ENCODE data around the gene ZG16B. TPM values are rescaled to one million over a fixed set of nuclear protein-coding genes. Genes with fewer than 3 reads are reported as not detected.
A peak's percentile ranks its signal among the peaks of the same experiment; 100 is the strongest.

The ZG16B gene
- polyA plus RNA-seq, 1 experiment: 0.40 TPM

- Histone ChIP-seq H3K27me3 (ENCODE audit: control insufficient read depth, insufficient read depth, low read length) (no peaks in the 10 kb centered on the region), H3K27ac (ENCODE audit: low read depth, low read length) (peak overlapping the region; percentile 85), H3K9me3 (ENCODE audit: control insufficient read depth, insufficient read depth, low read length) (no peaks in the 10 kb centered on the region; the same call in 1 of the 2 replicates), H3K4me3 (ENCODE audit: low read depth, low read length) (no peak overlapping the region)
- ChIA-PET CTCF (interaction anchor here (1.4 kb wide), 1 partner anchor 32 kb away, joined by 3 read pairs; no protein-coding TSS in a partner anchor), POLR2A (no interaction called here)
- TF ChIP-seq CTCF (IDR thresholded peaks at IDR 0.05; ENCODE audit: low read depth, low read length): no peak
- DNase-seq (ENCODE audit: low read depth, low spot score): peak; percentile 79
These were observed 5.8 kb downstream of the ZG16B start for GRCh38 chr16:2835638-2836493.

- POLR2A ChIA-PET: no interaction called here
- Histone ChIP-seq H3K4me3 (ENCODE audit: low read depth, low read length) (no peak overlapping the region), H3K27me3 (ENCODE audit: control insufficient read depth, insufficient read depth, low read length) (no peaks in the 10 kb centered on the region), H3K27ac (ENCODE audit: low read depth, low read length) (no peak overlapping the region), H3K9me3 (ENCODE audit: control insufficient read depth, insufficient read depth, low read length) (peaks cover 2% of the 10 kb centered on the region; the same call in 1 of the 2 replicates)
- no peak for TF ChIP-seq CTCF (IDR thresholded peaks at IDR 0.05; ENCODE audit: low read depth, low read length)
- CTCF ChIA-PET: no interaction called here
- no peak for DNase-seq (ENCODE audit: low read depth, low spot score)
These were observed 6.8 kb downstream of the ZG16B start for GRCh38 chr16:2836646-2837508.

DNA sequence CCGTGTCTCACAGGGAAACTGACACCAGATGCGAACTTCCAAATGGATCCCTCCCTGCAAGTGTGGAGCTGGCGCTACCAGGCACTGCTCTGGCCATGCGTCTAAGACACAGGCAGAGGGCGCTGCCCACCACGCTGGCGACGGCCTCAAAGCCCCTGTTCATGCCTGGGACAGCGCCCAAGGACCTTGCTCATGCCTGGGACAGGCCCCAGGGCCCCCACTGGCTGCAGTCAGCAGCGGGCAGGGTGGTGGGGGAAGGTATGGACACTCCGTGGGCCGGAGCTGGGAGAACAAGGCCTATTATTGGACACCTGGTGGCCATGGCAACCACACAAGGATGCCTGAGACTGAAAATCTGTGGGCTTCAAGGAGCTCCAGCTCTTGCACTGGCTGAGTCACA is 8.8 kb downstream of the ZG16B start:
- Histone ChIP-seq H3K27me3 (ENCODE audit: control insufficient read depth, insufficient read depth, low read length) (no peaks in the 10 kb centered on the region), H3K27ac (ENCODE audit: low read depth, low read length) (peak overlapping the region; percentile 21), H3K4me3 (ENCODE audit: low read depth, low read length) (no peak overlapping the region), H3K9me3 (ENCODE audit: control insufficient read depth, insufficient read depth, low read length) (peaks cover 10% of the 10 kb centered on the region; the same call in 1 of the 2 replicates)
- TF ChIP-seq CTCF (IDR thresholded peaks at IDR 0.05; ENCODE audit: low read depth, low read length): peak; percentile 96
- DNase-seq (ENCODE audit: low read depth, low spot score): peak; percentile 65
- POLR2A ChIA-PET: interaction anchor here (0.7 to 2.4 kb wide), 3 partner anchors 29 to 71 kb away, joined by 4 to 23 read pairs (median 4); no protein-coding TSS in a partner anchor
- CTCF ChIA-PET: interaction anchor here (0.6 to 3.8 kb wide), 24 partner anchors 9 to 89 kb away, joined by 3 to 75 read pairs (median 5); no protein-coding TSS in a partner anchor

GRCh38 chr16:2839650-2840450 is 9.7 kb downstream of the ZG16B start:
- ChIA-PET CTCF (interaction anchor here (0.6 to 3.8 kb wide), 22 partner anchors 8 to 88 kb away, joined by 3 to 75 read pairs (median 5); no protein-coding TSS in a partner anchor), POLR2A (interaction anchor here (0.6 to 2.4 kb wide), 4 partner anchors 16 to 96 kb away, joined by 3 to 23 read pairs (median 4); no protein-coding TSS in a partner anchor)
- H3K4me3 ChIP-seq (ENCODE audit: low read depth, low read length): no peak overlapping the region
- no peak for TF ChIP-seq CTCF (IDR thresholded peaks at IDR 0.05; ENCODE audit: low read depth, low read length)
- peaks cover 10% of the 10 kb centered on the region; the same call in 1 of the 2 replicates for H3K9me3 ChIP-seq (ENCODE audit: control insufficient read depth, insufficient read depth, low read length)
- H3K27me3 ChIP-seq (ENCODE audit: control insufficient read depth, insufficient read depth, low read length): no peaks in the 10 kb centered on the region
- no peak for DNase-seq (ENCODE audit: low read depth, low spot score)
- H3K27ac ChIP-seq (ENCODE audit: low read depth, low read length): no peak overlapping the region

All from AG04450 (cell line).